GM18498 (cell line): Measurements from ENCODE around the gene DYNLT1.
"Not testable (repeated sequence)": the region's sequence is repeated elsewhere in the genome, so short reads cannot be mapped to it uniquely, and the experiment has no call there.

Experiments
- ATAC-seq: cut with Tn5 transposase; IDR thresholded peaks from one replicate; pipeline ENCODE4 v1.9.1; 2021; ENCODE audit warnings: mild to moderate bottlenecking, moderate library complexity; ENCODE audit not compliant: unreplicated experiment

The DYNLT1 gene

GRCh38 chr6:158663625-158664165 lies 19.2 kb upstream of the DYNLT1 start:
- ATAC-seq = no peak

GRCh38 chr6:158662954-158663624 lies 18.5 kb upstream of the DYNLT1 start:
- no peak for ATAC-seq

GRCh38 chr6:158662607-158662953 lies 18.0 kb upstream of the DYNLT1 start:
- no peak for ATAC-seq

DNA sequence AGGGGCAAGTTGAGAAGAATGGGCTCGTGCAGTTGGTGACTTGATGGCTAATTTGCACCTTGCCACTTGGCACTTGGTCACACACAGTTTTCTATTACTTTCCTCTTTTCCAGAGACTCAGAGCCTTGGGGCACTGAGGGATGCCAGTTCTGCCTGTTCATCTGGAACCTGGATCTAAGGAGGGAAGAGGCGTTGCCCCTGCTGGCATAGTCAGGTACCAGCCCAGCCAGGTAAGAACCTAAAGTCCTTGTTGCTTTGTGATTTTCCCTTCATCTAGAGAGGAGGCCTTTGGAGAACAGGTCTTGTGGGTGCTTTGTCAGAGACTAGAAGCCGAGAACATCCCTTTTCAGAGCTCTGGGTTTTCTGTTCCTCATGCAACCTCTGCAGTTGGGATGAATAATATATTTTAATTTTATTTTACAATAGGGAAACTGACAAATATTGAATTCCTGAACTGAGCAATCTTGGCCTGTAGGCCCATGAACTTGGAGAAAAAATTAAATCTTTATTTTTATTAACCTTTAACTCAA lies 16.7 kb upstream of the DYNLT1 start:
- ATAC-seq = no peak

DNA sequence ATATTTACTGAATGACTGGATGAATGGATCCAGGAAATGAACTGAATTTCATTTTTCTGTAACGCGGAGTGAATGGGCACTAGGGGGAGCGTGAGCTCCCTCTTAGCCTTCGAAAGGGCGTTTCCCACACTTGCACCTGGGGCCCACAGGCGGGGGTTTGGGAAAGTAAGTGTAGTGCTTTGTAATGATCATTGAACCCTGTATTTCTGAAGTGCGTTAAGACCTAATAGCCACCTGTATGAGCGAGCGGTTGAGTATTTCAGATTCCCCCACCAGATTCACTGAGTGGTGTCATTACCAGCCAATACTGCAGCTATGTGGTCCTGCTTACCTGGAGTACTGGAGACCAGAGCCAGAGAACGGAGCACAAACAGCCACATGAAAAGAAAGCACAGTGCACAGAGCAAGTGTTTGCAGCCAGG lies 15.8 kb upstream of the DYNLT1 start:
- ATAC-seq = peak; percentile 65

DNA sequence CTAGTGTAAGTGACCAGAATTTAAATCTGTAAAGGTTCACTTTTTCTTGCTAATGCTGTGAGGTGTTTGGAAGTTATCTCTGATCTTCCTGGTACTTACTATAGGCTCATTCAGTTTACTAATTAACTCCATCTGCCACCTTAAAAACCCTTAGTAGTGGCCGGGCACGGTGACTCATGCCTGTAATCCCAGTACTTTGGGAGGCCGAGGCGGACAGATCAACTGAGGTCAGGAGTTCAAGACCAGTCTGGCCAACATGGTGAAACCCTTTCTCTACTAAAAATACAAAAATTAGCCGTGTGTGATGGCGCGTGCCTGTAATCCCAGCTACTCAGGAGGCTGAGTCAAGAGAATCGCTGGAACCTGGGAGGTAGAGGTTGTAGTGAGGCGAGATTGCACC lies 12.4 kb upstream of the DYNLT1 start:
- not testable (repeated sequence) for ATAC-seq

DNA sequence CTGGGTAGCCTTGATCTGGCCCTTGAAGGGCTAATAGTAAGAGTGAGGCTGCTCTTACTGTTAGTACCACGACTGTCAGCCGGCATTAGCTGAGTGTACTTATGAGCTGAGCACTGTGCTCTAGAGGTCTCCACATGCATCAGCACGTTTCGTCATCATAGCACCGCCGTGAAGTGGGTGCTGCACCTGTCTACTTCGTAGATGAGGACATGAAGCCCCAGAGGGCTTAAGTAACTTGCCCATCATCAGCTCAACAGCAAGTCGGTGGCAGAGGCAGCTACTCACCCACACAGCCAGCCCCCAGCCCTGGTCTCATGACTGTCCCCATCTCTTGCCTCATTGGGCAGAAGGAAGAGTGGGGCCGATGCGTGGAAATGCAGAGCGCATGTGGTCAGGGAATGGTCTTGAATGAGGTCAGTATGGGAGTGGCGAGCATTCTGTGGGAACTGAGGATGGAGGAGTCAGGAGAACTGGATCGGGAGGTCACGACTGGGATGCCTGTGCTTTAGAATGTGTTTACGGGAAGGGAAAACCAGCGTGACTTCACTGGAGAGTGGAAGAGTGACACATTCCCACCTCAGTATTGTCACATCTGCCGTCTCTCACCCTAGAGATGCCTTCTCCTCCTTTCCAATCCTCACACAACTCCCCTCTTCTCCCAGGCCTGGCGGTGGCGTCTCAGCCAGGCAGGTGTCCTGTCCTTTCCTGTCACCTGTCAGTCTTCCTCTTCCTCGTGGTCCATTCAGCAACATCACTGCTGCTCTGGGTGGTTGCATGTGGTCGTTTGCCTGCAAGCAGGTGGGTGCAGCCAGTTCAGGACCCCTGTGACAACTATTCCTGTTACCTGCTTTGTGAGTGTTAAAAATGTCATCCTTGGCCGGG lies 11.3 kb upstream of the DYNLT1 start:
- no peak for ATAC-seq

DNA sequence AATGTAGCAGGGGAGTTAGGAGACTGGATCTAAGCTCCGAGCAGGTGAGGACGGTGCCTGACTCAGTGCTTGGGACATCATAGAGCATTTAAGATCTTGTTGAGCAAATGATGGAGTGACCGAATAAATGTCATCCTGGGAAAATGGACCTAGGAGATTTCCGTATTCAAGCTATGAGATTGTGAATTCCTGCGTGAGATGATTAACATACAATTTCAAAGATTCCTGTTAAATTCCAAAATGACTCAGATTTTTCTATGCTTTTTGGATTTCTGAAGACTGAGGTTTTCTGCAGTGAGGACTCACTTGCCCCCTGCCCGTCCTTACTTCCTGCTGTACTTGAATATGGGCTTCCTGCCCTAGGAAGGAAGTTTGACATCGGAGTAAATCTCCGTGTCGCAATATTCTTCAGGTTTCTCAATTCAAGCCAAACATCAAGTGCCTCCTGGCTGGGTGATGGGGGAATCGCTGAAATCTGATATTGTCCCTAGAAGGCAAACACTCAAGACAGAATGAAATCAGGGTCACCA lies 10.5 kb upstream of the DYNLT1 start:
- ATAC-seq = no peak

GRCh38 chr6:158654498-158654897 lies 10.0 kb upstream of the DYNLT1 start:
- no peak for ATAC-seq

- peak; percentile 62 for ATAC-seq
Observed at GRCh38 chr6:158653577-158654354, 9.2 kb upstream of the DYNLT1 start.

DNA sequence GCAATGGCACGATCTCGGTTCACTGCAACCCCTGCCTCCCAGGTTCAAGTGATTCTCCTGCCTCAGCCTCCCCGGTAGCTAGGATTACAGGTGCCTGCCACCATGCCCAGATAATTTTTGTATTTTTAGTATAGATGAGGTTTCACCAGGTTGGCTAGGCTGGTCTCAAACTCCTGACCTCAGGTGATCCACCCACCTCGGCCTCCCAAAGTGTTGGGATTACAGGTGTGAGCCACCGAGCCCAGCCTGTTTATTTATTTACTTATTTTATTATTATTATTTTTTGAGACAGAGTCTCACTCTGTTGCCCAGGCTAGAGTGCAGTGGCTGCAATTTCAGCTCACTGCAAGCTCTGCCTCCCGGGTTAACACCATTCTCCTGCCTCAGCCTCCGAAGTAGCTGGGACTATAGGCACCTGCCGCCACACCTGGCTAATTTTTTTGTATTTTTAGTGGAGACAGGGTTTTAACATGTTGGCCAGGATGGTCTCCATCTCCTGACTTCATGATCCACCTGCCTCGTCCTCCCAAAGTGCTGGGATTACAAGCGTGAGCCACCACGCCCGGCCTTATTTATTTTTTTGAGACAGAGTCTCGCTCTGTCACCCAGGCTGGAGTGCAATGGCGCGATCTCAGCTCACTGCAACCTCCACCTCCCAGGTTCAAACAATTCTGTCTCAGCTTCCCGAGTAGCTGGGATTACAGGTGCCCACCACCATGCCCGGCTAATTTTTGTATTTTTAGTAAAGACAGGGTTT lies 7.6 kb upstream of the DYNLT1 start:
- ATAC-seq = not testable (repeated sequence)

GRCh38 chr6:158649289-158650143 lies 5.0 kb upstream of the DYNLT1 start, which contains the start of gene SYTL3:
Gene SYTL3 (plus strand): TSS chr6:158650054. CDS start chr6:158663269, 13,215 bp downstream.
- ATAC-seq = peak; percentile 52

- ATAC-seq = peak; percentile 23
Observed at GRCh38 chr6:158648682-158649131, 4.2 kb upstream of the DYNLT1 start.

DNA sequence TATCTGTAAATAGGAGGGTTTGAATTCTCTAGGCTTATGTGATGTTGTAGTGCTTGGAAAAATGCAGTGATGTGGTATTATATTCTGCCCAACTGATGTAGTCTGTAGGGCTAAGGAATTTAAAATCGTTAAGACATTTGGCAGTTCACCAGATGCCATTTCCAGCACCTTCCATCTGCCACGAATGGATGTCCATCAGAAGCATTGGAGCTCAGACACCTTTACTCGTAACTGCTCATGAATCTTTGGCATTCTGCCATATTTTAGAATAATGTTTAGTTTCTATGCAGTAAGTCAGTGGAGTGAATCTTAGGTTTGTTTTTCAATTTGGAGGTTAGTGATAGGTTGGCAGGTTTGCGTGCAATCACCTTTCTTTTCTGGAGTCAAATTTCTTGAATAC lies 3.0 kb upstream of the DYNLT1 start:
- no peak for ATAC-seq

DNA sequence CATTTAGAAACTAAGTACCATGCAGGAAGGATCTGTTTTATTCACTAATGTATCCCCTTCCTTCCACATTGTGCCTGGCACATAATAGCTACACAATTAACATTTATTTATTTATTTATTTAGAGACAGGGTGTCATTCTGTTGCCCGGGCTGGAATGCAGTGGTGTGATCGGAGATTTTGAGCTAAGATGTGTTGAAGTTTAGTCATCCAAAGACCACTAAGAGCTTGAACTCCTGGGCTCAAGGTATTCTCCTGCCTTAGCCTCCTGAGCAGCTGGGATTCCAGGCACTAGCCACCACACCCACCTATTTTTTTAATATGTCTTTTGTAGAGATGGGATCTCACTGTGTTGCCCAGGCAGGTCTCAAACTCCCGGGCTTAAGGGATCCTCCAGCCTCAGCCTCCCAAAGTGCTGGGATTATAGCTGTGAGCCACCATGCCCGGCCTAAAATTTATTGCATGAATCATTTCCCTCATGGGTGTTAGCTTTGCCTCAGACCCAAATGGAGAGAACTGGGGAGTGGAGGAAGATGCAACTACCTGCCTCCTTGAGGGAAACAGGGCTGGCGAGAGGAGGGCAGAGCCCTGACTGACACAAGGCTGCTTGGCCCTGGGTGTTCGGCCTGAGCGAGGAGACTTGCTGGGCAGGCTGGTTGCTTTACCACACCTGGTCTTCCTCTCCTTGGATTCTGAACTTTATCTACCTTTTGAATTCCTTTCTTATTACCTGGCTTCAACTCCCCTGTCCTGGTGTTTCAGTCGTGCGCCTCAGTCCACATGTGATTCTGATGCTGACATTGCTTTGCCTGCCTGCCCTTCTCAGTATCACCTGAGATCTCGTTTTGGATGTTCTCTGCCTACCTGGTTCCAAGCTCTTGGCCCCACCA lies 1.7 kb upstream of the DYNLT1 start:
- no peak for ATAC-seq

DNA sequence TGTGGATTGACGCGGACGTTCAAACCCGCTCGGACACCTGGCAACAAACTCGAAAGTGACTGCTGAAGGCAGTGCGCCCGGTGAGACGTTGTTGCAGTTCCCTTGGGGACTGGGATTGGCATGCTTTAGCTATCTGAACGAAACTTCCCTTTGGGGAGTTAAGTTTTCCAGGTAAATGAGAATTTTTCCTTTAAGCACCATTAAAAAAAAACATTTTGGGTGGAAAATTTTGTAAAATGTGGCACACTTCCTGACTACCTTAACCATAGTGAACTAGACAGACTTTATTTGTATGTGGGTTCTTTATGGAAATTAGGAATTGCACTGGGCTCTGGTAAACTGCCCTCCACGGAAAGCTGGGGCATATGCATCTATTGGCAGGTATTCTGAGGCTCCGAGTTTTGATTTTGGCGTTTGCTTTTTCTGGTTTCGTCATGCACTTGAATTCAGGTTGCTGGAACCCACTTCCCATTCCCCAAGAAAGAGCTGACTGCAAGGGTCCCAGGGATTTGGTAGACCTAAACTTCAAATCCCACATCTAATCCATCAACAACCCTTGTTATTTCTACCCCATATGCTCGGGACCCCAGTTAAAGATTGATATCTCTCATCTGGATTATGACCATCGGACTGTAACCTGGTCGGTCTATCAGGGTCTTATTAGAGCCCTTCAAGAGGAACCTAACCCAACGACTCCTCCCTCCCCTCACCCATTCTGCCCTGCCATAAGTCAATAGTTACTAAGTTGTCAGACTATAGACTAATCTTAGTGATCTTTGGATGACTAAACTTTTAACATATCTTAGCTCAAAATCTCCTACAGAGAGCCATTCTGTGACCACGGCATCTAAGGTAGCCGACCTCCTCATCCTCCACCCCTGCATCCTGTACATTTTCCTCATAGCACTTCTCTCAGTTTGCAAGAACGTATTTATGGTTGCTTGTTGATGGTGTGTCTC lies 800 bp upstream of the DYNLT1 start:
- ATAC-seq = no peak

DNA sequence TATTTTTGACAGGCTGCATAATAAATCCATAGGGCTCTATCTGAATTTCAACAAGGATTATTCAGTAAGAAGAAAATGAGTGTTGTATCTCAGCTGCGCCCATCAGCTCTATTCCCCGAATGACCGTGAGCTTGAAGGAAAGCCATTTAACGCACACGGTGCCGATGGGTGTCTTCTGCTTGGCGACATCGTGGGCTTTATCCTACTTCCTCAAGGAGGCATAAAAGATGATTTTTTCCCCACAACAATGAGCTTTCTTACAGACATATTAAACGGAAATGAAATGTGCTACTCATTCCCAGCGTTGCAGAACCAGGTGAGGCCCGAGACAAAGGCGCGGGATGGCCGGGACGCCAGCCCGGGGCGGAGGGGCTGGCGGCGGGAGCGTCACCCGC lies 710 bp downstream of the DYNLT1 start:
- peak; percentile 0 for ATAC-seq
